Astrocyte of the spinal cord (primary cell): ENCODE data around the gene CARM1.

Source experiments
- DNase-seq: peaks from one replicate; pipeline ENCODE4 v3.0.0; 2011; ENCODE audit warnings: low read depth, low spot score
- H3K4me3 ChIP-seq: 2 replicates; pipeline ENCODE4 v1.5.1; 2011; ENCODE audit warnings: low read depth, mild to moderate bottlenecking, low read length, moderate library complexity
- in situ Hi-C: cut with HindIII; loops from 2 replicates; pipeline ENCODE4 v1.10.0; 2017; ENCODE audit warnings: low sequenced_read_pairs
- TF ChIP-seq, protein P1 (sequence below): IDR thresholded peaks from 2 replicates; pipeline ENCODE4 v1.5.1; 2012; ENCODE audit warnings: low read depth, mild to moderate bottlenecking, low read length, inconsistent platforms

CARM1 gene

DNA sequence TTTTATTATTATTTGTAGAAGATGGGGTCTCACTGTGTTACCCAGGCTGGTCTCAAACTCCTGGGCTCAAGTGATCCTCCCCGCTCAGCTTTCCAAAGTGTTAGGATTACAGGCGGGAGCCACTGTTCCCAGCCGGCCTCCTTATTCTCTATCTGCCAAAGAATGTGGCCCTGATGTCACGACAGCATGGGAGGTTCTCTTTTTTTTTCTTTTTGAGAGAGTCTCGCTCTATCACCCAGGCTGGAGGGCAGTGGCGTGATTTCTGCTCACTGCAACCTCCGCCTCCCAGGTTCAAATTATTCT lies 23.5 kb downstream of the CARM1 start:
- H3K4me3 ChIP-seq, result no peak overlapping the region
- in situ Hi-C loops, result no loop called here
- no peak for DNase-seq
- TF ChIP-seq, protein P1, sequence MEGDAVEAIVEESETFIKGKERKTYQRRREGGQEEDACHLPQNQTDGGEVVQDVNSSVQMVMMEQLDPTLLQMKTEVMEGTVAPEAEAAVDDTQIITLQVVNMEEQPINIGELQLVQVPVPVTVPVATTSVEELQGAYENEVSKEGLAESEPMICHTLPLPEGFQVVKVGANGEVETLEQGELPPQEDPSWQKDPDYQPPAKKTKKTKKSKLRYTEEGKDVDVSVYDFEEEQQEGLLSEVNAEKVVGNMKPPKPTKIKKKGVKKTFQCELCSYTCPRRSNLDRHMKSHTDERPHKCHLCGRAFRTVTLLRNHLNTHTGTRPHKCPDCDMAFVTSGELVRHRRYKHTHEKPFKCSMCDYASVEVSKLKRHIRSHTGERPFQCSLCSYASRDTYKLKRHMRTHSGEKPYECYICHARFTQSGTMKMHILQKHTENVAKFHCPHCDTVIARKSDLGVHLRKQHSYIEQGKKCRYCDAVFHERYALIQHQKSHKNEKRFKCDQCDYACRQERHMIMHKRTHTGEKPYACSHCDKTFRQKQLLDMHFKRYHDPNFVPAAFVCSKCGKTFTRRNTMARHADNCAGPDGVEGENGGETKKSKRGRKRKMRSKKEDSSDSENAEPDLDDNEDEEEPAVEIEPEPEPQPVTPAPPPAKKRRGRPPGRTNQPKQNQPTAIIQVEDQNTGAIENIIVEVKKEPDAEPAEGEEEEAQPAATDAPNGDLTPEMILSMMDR, result no peak

DNA sequence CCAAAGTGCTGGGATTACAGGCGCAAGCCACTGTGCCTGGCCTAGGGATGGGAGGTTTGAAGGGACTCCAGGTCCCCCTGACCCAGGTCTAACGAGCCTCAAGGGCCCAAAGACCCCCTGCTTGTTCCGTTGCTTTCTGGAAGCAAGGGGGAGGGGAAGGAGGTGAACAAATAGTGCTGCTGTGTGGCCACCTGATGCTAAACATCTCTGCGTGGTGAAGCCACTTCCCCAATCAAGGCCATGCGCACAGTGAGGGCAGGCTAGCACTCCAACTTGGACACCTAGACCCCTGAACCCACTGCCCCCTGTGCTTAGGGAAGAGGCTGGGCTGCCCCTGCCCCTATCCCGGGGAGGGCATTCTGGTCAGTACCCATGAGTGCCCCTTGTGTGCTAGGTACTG lies 24.0 kb downstream of the CARM1 start:
- no peak overlapping the region for H3K4me3 ChIP-seq
- TF ChIP-seq, protein P1, result no peak
- in situ Hi-C loops, result no loop called here
- no peak for DNase-seq

DNA sequence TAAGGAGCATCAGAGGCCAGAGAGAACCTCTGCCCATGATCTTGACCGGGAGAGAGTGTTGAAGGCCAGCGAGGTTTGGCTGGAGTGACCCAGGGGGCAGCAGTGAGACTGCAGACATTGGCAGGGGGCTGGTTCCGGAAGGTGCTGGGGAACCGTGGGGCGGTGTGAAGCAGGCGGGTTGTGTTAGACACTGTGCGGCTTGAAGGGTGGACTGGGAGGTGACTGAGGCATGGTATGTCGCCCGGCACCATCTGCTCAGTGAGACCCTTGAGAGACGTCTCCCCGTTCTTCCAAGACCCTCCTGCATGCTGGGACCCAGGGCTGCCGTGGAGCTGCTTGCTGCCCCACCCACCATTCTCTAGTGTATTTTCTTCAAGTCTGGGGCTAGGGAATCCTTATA lies 24.6 kb downstream of the CARM1 start:
- no peak overlapping the region for H3K4me3 ChIP-seq
- TF ChIP-seq, protein P1, result peak; percentile 13
- DNase-seq, result no peak
- in situ Hi-C loops, result no loop called here

DNA sequence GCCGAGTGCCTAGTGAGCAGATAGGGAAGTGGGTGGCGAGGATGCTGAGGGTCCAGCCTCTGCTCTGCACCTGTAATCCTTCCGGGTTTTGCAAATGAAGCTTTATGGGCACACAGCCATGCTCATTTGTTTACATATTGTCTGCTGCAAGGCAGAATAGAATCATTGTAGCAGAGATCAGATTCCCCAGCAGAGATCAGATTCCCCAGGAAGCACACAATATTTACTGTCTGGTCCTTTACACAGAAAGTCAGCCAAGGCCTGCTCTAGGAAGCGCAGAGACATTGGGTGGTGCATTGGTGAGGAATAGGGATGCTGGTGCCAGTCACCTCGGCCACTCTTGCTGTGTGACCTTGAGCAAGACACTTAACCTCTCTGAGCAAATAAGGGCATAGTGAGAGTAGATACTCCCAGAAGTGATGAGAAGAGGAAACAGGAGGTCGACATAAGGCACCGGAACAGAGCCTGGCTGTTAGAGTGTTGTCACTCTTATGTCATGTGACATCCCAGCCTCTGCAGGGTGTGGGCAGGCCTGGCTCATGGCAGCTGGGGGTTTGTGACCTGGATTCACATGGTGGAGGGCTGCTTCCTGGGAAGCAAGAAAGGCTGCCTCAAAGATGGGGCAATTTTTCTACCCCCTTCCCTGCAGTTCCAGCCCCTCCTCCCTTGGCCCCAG lies 25.6 kb downstream of the CARM1 start:
- TF ChIP-seq, protein P1, result no peak
- no peak overlapping the region for H3K4me3 ChIP-seq
- no peak for DNase-seq
- in situ Hi-C loops, result no loop called here

DNA sequence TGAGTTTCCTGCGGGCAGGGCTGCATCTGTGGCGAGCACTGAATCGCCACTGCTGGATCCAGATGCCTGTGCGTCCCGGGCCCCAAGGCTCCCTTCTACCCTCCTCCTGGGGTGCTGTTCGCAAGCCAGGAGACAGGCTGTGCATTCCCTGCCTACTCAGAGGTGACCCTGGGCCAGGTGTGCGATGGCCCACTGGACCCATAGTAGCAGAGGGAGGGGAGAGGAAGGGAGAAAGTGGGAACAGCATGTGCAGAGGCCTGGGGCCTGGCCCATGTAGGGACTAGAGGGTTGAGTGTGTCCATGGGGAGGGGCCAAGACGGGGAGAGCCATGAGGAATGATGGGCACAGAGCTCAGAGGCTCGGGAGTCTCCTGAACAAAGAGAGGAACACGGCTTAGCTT lies 27.3 kb downstream of the CARM1 start:
- no peak for DNase-seq
- TF ChIP-seq, protein P1, result no peak
- H3K4me3 ChIP-seq, result no peak overlapping the region
- in situ Hi-C loops, result no loop called here

DNA sequence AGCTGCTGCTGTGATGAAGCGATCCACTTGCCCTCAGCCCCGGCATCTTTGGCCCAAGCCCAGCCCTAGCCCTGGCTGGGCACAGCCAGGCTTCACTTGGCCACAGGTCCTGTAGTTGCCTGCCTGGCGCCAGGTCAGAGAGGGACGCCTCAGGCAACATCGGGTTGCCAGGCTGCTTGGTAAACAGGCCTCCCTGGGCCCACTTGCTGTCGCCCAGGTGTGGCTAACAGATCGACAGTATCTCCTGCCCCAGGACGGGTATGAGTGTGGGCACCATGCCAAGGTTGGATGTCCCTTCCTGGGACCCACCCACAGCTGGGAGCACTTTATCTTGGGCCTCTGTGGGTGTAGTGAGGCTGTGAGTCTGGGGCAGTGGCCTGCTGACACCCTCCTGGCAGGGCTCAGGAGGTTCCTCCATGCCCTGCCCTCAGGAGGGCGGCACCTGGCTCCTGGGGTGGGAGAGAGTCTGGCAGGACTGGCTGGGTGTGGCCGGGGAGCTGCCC lies 27.8 kb downstream of the CARM1 start:
- in situ Hi-C loops, result no loop called here
- DNase-seq, result no peak
- H3K4me3 ChIP-seq, result no peak overlapping the region
- TF ChIP-seq, protein P1, result no peak
